Femur (tissue), 1 donor: ENCODE results near the gene FNDC5.
A peak's percentile ranks its signal among the peaks of the same experiment; 100 is the strongest.
"Not testable (repeated sequence)": the region's sequence is repeated elsewhere in the genome, so short reads cannot be mapped to it uniquely, and the experiment has no call there.

Source experiments
- DNase-seq: peaks from one replicate; pipeline ENCODE4 v3.0.0-alpha.2; 2017

Gene FNDC5

GRCh38 chr1:32870615-32871363, at the start of gene FNDC5:
TSS of gene FNDC5 (minus strand) at chr1:32870912.
- DNase-seq, result peak; percentile 75

- DNase-seq, result no peak
These were observed 49.4 kb upstream of the FNDC5 start for GRCh38 chr1:32919811-32920733.

- no peak for DNase-seq
These were observed 47.5 kb upstream of the FNDC5 start for GRCh38 chr1:32918179-32918578.

GRCh38 chr1:32917521-32917920, 46.8 kb upstream of the FNDC5 start:
- DNase-seq, result no peak

GRCh38 chr1:32915766-32916706, 45.3 kb upstream of the FNDC5 start:
- DNase-seq, result no peak

GRCh38 chr1:32910319-32910718, 39.6 kb upstream of the FNDC5 start:
- DNase-seq, result no peak

- DNase-seq, result no peak
These were observed 36.7 kb upstream of the FNDC5 start for GRCh38 chr1:32907435-32907834.

- DNase-seq, result no peak
These were observed 35.9 kb upstream of the FNDC5 start for GRCh38 chr1:32906654-32907053.

- not testable (repeated sequence) for DNase-seq
These were observed 34.9 kb upstream of the FNDC5 start for GRCh38 chr1:32905588-32905987.

- DNase-seq, result no peak
These were observed 34.1 kb upstream of the FNDC5 start for GRCh38 chr1:32904797-32905196.

- no peak for DNase-seq
These were observed 33.5 kb upstream of the FNDC5 start for GRCh38 chr1:32903991-32904785.

- no peak for DNase-seq
These were observed 31.8 kb upstream of the FNDC5 start for GRCh38 chr1:32902535-32902920.

GRCh38 chr1:32901823-32902534, 31.3 kb upstream of the FNDC5 start:
- no peak for DNase-seq

- DNase-seq, result no peak
These were observed 30.5 kb upstream of the FNDC5 start, which contains the start of gene TMEM54 for GRCh38 chr1:32900956-32901822. TSS of gene TMEM54 (minus strand) at chr1:32901389. CDS start at chr1:32901238, 151 bp downstream.

GRCh38 chr1:32900371-32900955, 29.8 kb upstream of the FNDC5 start:
- DNase-seq, result no peak

GRCh38 chr1:32899586-32900296, 29.0 kb upstream of the FNDC5 start:
- DNase-seq, result no peak

- no peak for DNase-seq
These were observed 28.2 kb upstream of the FNDC5 start for GRCh38 chr1:32898958-32899357.

GRCh38 chr1:32898056-32898455, 27.3 kb upstream of the FNDC5 start:
- no peak for DNase-seq
